Stimulated activated CD8-positive, alpha-beta memory T cell treated with anti-CD3 and anti-CD28 coated beads, Interleukin-12 subunit alpha, Interleukin-12 subunit beta, amount 100 ng/mL, for 24 hours (primary cell): ENCODE measurements around the gene ZBP1.

ENCODE experiments used
- DNase-seq: peaks from one replicate; pipeline ENCODE4 v3.0.0-alpha.2; 2020; ENCODE audit errors: extremely low read depth

ZBP1 gene

GRCh38 chr20:57658447-57658832 lies 38.2 kb upstream of the ZBP1 start:
- DNase-seq, result no peak

GRCh38 chr20:57657535-57658446 lies 37.6 kb upstream of the ZBP1 start:
- no peak for DNase-seq

DNA sequence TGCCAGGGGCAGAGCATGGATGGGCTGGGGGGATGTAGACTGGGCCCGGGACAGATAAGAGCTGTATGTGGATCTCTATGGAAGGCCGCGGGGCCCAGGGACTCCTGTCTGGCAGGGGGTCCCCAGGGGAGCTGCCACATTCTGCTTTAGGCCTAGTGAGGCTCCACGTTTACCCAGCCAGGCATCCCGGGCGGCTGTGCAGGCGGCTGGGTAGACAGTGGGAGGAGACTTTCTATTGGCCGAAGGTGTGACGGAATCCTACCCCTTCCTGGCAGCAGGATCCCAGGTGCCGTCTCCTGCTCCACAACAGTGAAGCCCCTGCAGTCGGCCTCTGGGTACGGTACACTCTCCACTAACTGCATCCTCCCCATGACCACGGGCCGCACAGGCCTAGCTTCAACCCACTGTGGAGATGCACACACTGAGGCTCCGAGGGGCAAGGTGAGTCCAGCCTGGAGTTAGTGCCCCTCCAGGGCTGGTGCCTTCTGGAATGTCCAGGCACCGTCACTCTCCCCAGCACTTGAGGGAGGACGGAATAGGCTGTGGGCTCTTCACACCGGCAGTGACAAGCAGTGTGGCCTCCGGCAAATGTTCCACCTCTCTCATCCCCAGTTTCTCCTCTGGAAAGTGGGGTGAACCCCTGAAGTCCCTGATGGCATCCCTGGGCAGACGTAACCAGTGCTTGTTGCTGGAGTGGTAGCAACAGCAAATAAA lies 36.8 kb upstream of the ZBP1 start:
- DNase-seq, result no peak

DNA sequence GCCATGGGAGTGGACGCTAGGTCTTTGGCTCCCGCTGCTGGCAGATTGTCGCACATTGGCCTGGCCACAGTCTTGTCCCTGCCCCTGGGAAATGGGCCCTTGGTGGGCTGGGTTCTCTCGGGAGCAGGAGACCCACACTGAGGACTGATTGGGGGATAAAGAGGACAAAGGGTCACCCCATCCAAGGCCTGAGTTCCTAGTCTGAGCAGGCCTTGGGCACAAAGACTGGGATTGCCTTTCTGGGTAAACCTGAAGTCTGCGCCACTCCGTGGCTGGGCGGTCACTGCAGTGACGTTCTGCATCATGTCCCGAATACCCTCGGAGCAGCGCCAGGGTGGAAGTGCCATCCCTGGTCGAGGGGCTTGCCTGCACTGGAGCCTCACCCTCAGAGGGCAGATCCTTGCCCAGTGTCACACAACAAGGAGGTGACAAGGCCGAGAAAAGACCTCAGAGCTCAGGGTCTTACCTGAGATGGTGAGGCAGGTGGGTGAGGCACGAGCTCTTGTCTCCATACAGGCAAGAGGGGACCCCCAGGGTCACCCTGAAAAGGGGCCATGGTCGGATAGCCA lies 36.1 kb upstream of the ZBP1 start:
- no peak for DNase-seq

- DNase-seq, result no peak
Observed at GRCh38 chr20:57655809-57656155, 35.6 kb upstream of the ZBP1 start.

DNA sequence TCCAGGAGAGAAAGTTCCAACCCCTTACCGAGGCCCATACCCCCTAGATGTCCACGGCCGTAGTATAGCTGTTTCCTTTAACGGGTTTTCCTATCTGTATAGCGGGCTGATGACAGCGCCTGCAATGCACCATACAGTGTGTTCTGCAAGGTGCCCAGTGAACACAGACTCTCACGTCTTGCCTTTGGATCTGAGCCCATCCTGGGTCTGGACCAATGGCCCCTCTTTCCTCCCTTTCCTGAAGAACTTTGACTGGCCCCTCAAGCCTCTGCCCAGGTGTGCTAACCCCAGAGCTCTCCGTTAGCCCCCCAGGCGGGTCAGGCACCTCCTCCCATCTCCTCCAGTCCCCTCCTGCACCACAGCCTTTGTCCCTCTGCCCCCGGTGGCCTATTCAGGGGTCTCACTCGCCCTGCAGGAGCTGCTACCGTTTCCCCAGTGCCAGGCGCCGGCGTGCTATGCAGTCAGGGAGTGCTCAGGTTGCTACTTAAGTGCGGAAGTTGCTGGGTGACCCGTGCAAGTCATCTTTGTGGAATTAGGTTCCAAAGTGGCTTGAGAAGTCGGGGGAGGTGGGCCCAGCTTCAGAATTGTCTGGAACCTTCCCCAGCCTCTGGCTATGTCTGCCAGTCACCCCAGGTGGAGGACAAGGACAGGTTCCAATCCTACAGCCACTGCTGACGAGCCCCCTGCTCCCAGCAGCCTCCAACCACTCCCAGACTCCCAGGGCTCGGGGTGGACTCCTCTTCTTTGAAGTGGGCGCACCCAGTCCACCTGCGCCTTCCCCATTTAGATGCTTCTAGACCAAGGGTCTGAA lies 35.0 kb upstream of the ZBP1 start:
- DNase-seq, result no peak

GRCh38 chr20:57654363-57654997 lies 34.3 kb upstream of the ZBP1 start:
- no peak for DNase-seq

- DNase-seq, result no peak
Observed at GRCh38 chr20:57653910-57654309, 33.7 kb upstream of the ZBP1 start.

DNA sequence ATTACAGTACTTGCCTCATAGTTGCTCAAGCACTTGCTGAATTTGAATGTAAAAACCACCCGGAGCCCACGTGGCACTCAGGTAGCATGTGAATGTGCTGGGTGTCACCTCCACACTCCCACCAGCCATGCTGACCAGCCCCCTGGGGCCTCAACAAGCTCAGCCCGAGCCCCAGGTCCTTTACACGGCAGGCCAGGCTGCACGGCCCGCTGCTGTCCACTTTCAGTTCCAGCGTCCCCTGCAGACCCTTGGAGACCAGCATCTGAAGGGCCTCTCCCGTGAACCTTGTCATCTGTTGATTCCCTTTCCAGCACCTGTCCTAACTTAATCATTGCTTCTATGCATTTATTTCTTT lies 33.3 kb upstream of the ZBP1 start:
- no peak for DNase-seq

DNA sequence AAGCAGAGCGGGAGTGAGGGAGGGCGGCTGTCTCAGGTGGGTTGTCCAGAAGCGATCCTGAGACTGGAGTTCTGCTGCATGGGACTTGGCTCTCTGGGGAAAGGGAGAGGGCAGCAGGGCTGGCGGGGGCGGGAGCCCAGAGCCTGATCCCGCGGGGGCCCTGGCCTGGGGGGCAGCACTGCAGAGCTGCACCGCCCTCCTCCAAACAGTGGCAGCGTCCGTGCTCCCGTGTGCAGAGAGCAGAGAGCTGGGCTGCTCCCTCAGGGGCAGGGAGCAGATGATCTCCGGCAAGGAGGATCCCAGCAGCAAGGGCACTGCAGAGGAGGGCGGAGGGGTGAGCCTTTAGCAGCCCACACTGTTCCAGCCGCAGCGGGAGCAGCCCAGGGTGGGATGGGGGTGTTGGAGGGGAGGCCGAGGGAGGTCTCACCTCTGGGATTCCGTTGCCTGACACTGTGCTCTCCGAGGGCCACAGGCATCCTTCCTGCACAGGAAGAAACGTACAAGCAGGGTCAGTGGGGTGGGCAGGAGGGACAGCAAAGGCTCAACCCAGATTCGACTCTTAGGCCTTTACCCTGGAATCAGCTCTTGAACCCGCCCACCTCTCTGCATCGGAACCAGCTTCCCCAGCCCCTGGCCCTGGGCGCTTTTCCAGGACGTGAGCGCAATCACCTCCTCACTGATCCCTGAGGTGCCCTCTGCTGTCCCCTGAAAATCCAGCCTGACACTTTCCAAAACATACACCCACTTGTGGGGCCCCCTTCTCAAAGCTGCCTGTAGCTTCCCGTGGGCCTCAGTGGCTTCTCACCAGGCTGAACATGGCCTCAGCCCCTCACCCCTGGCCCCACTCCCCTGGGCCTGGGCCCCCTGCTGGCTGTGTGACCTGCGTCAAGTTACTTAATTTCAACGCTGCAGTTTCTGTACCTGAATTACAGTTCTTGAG lies 32.6 kb upstream of the ZBP1 start:
- no peak for DNase-seq

DNA sequence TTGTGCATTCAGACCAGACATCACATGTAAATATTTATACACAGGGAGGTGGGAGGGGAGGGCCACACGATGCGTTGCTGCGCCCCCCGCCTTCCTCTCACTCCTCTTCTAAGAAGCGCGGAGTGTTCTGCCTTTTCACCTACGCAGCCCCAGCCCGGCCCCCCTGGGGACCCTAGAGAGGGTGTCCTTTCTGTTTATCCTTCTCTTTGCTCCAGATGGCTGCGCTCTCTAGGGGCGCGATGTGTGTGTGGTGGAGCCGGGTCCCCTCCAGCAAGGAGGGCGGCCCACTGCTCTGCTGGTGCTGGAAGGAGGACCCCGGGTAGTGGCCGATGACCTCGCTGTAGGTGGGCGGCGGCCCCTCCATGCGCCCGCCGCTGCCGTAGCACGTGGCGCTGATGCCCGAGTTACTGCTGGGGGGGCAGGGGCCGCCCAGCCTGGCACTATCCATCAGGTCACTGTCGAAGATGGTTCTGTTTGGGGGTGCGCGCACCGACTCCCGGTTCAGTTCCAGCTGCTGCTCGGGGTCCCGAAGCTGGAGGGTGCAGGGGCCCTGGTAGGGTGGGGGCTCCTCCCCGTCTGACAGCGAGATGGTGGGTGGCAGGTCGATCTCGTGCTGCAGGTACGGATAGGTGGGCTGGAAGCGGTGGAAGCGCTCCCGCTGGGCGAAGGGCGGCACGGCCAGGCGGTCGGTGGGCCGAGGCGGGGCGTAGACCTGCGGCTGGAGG lies 31.8 kb upstream of the ZBP1 start:
- no peak for DNase-seq

DNA sequence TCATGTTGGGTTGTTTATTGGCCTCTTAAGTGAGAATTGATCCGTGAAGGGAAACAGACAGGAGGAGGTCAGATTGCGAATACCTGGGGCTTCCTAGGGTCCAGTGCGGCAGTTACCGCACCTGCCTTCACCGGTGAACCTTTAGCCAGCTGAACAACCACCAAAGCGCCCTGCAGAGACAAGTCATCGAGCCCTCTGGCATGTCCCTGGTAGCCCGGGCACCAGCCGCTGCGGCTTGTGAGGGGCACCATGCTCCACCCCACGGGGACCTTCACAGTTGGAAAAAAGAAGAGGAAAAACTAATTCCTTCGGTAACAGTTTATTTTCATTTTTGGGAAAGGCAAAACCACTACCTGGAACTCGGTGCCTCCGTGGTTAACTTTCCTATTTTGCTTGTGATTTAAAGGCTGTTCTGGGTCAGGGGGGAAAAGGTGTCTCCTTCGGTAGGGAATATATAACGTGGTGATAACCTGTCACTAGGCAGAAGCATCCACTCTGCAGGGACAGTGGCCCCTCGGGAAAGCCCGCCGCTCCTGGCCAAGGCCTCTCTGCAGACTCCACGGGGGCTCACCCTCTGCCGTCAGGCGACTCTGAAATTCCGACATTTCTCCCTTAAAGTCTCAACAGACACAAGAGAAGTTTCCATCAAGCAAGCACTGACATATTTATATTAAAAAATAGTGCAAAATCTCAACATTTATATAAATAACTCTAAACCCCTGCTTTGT lies 30.7 kb upstream of the ZBP1 start:
- no peak for DNase-seq

DNA sequence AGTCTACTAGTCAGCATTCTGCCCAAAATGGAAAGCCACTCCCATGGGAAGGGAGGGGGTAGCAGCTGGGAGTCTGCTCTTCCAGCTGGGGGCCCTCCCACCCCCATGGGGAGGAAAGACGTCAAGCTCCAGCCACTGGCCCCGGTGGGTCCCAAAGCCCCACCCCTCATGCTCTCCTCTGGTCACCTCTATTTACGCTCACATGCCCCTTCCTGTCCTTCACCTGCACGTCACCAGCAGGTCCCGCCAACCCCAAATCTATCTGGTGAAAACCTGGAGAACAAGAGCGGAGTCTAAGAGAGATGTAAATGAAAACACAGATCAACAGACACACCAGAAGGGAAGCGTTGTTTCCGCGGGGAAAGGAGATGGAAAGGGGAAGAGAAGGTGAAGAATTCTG lies 30.0 kb upstream of the ZBP1 start:
- DNase-seq, result no peak

- DNase-seq, result no peak
Observed at GRCh38 chr20:57649617-57650015, 29.4 kb upstream of the ZBP1 start.

DNA sequence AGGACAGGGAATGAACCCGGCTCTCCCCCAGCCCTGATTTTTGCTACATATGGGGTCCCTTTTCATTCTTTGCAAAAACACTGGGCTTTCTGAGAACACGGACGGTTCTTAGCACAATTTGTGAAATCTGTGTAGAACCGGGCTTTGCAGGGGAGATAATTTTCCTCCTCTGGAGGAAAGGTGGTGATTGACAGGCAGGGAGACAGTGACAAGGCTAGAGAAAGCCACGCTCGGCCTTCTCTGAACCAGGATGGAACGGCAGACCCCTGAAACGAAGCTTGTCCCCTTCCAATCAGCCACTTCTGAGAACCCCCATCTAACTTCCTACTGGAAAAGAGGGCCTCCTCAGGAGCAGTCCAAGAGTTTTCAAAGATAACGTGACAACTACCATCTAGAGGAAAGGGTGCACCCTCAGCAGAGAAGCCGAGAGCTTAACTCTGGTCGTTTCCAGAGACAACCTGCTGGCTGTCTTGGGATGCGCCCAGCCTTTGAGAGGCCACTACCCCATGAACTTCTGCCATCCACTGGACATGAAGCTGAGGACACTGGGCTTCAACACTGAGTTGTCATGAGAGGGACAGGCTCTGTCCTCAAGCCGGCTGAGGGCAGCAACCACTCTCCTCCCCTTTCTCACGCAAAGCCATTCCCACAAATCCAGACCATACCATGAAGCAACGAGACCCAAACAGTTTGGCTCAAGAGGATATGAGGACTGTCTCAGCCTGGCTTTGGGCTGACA lies 28.8 kb upstream of the ZBP1 start:
- DNase-seq, result no peak

DNA sequence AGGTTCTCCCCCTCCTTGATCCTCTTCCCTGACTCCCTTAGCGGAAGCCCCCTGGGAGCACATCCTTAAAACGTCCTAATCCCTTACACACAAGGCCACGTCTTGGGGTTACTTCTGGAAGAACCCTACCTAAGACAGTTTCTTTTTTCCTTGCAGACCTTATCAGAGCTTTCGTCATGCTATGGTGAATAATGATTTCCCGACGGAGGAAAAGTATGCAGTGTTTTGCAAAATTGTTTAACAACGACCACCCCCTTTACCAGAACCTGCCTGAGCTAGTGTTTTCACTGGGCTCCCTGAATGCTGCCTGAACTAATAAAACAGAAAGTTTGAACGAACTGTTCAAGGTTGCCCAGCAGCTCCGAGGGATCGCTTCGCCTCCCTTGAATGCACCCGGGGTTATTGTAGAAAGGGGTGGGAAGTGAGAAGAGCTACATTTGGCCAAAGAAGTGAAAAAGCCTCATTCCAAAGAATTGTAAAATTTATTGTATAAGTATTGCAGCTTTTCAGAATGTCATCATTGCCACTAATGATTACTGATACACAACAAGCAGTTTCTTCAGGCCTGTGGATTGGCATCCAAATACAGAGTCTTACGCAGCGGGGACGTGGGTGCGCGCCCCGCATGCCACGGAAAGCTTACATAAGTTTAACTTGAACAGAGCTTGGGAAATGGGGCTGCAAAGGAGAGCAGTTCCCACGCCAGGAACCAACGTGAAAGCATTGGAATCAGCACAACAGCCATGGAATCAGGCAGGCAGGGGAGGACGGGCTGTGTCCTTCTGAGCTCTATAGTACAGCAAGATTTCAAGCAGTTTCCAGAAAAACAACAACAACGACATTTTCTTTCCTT lies 27.9 kb upstream of the ZBP1 start:
- DNase-seq, result no peak
